NCI-H446 treated with DMSO at 0.1 percent for 48 hours (cell line): ENCODE data around the gene HMCN2.

Source experiments
- DNase-seq: peaks from one replicate; lab custom pipeline; 2025; lab: John Stamatoyannopoulos, UW

Gene HMCN2

GRCh38 chr9:130470950-130471349 is 205.4 kb downstream of the HMCN2 start:
- DNase-seq, result no peak

GRCh38 chr9:130471411-130472183 is 206.0 kb downstream of the HMCN2 start:
- DNase-seq, result no peak

GRCh38 chr9:130472184-130472705 is 206.7 kb downstream of the HMCN2 start:
- no peak for DNase-seq

- DNase-seq, result no peak
These were observed 207.4 kb downstream of the HMCN2 start for GRCh38 chr9:130473009-130473408.

- peak; percentile 58 for DNase-seq
These were observed 208.0 kb downstream of the HMCN2 start for GRCh38 chr9:130473566-130473965.

- no peak for DNase-seq
These were observed 208.5 kb downstream of the HMCN2 start for GRCh38 chr9:130474106-130474505.

GRCh38 chr9:130476151-130476730 is 210.7 kb downstream of the HMCN2 start:
- no peak for DNase-seq

- DNase-seq, result no peak
These were observed 212.0 kb downstream of the HMCN2 start for GRCh38 chr9:130477564-130477963.

- DNase-seq, result no peak
These were observed 212.6 kb downstream of the HMCN2 start for GRCh38 chr9:130478152-130478551.

GRCh38 chr9:130478736-130479575 is 213.4 kb downstream of the HMCN2 start:
- DNase-seq, result peak; percentile 25

GRCh38 chr9:130479587-130479986 is 214.0 kb downstream of the HMCN2 start:
- no peak for DNase-seq

GRCh38 chr9:130480673-130481072 is 215.1 kb downstream of the HMCN2 start:
- no peak for DNase-seq

GRCh38 chr9:130482463-130482862 is 216.9 kb downstream of the HMCN2 start:
- no peak for DNase-seq

- DNase-seq, result no peak
These were observed 217.9 kb downstream of the HMCN2 start for GRCh38 chr9:130483371-130483971.
